A673 (cell line): ENCODE measurements around the gene FGF12. TPM values are rescaled to one million over a fixed set of nuclear protein-coding genes. Genes with fewer than 3 reads are reported as not detected.

Source experiments
- BruUV-seq: library from RNA; stranded (reverse); fragments of 400-500 nt; replicated peaks from 2 replicates; lab custom pipeline; 2021; lab: Mats Ljungman, UMichigan
- CTCF ChIA-PET: fragments of 300-600 bp; sonication (Branson Sonifier 250); formaldehyde crosslinking; loops from one replicate; lab custom pipeline; 2022; ENCODE audit warnings: antibody characterized with exemption; lab: Charles Lee
- POLR2A ChIA-PET: fragments of 300-600 bp; sonication (Branson Sonifier 250); formaldehyde crosslinking; loops from one replicate; lab custom pipeline; 2022; ENCODE audit warnings: antibody characterized with exemption; ENCODE audit not compliant: low non-redundant PET; lab: Charles Lee
- DNase-seq: peaks from one replicate; pipeline ENCODE4 v3.0.0-alpha.2; 2015; ENCODE audit warnings: low spot score
- H3K27ac ChIP-seq: fragments of 200-600 bp; sonication (generic); 2 replicates; pipeline ENCODE4 v1.5.1; 2016; ENCODE audit warnings: mixed run types, low read depth, mild to moderate bottlenecking, mixed read lengths, antibody characterized with exemption, low read length; ENCODE audit not compliant: poor library complexity, severe bottlenecking
- H3K27me3 ChIP-seq: fragments of 200-600 bp; sonication (generic); replicated peaks from 2 replicates; pipeline ENCODE4 v1.6.1; 2017; ENCODE audit warnings: mixed run types, low read depth, mild to moderate bottlenecking, mixed read lengths, antibody characterized with exemption, low read length; ENCODE audit not compliant: insufficient read depth, poor library complexity
- H3K36me3 ChIP-seq: fragments of 200-600 bp; sonication (generic); 2 replicates; pipeline ENCODE4 v1.6.1; 2016; ENCODE audit warnings: mixed run types, mild to moderate bottlenecking, mixed read lengths, antibody characterized with exemption, low read length; ENCODE audit not compliant: insufficient read depth, poor library complexity, severe bottlenecking
- H3K4me1 ChIP-seq: fragments of 200-600 bp; sonication (generic); 2 replicates; pipeline ENCODE4 v1.6.1; 2017; ENCODE audit warnings: mixed run types, mild to moderate bottlenecking, mixed read lengths, antibody characterized with exemption, low read length; ENCODE audit not compliant: insufficient read depth, poor library complexity, severe bottlenecking
- H3K4me3 ChIP-seq: fragments of 200-600 bp; sonication (generic); 2 replicates; pipeline ENCODE4 v1.5.1; 2016; ENCODE audit warnings: low read depth, mixed run types, mild to moderate bottlenecking, mixed read lengths, low read length; ENCODE audit not compliant: poor library complexity, severe bottlenecking
- H3K9me3 ChIP-seq: fragments of 200-600 bp; sonication (generic); 2 replicates; pipeline ENCODE4 v1.6.1; 2016; ENCODE audit warnings: mixed run types, low read depth, mild to moderate bottlenecking, mixed read lengths, antibody characterized with exemption, low read length; ENCODE audit not compliant: poor library complexity, severe bottlenecking
- CTCF ChIP-seq: fragments of 300-800, 200-600 bp; sonication (generic); conservative IDR thresholded peaks from 2 replicates; pipeline ENCODE4 v1.5.1; 2017; ENCODE audit warnings: low read depth, mild to moderate bottlenecking, antibody characterized with exemption, low read length, moderate library complexity, mixed read lengths
- EZH2 ChIP-seq: fragments of 200-600 bp; sonication (generic); IDR thresholded peaks from 2 replicates; pipeline ENCODE4 v1.6.1; 2017; ENCODE audit warnings: borderline replicate concordance, low read depth, mild to moderate bottlenecking, mixed read lengths, antibody characterized with exemption, low read length; ENCODE audit not compliant: poor library complexity, severe bottlenecking
- intact Hi-C: fragments of 100-400 bp; cut with micrococcal nuclease; formaldehyde crosslinking; loops from one replicate; pipeline ENCODE4 v1.10.0; 2022; ENCODE audit not compliant: unreplicated experiment
- total RNA-seq: library from RNA; stranded (reverse); gene quantifications from 2 replicates; pipeline ENCODE4 v1.2.3, GENCODE V29; 2021

The FGF12 gene
- total RNA-seq, 1 experiment from 2014 or later, result 2.3 TPM

- no peaks in the 10 kb centered on the region for H3K27me3 ChIP-seq
- no peaks in the 10 kb centered on the region for H3K4me1 ChIP-seq
- H3K27ac ChIP-seq, result no peak overlapping the region
- no TSS peak for BruUV-seq
- DNase-seq, result no peak
- intact Hi-C loops, result no loop called here
- TF ChIP-seq EZH2 (no peak), CTCF (no peak)
- no peaks in the 10 kb centered on the region for H3K9me3 ChIP-seq
- CTCF ChIA-PET, result no interaction called here
- POLR2A ChIA-PET, result no interaction called here
- no peak overlapping the region for H3K4me3 ChIP-seq
- no peaks in the 10 kb centered on the region for H3K36me3 ChIP-seq
Measured at GRCh38 chr3:192651836-192652512, 75.4 kb downstream of the FGF12 start.

GRCh38 chr3:192645437-192645836 is 81.9 kb downstream of the FGF12 start:
- H3K27me3 ChIP-seq, result no peaks in the 10 kb centered on the region
- no peaks in the 10 kb centered on the region for H3K9me3 ChIP-seq
- intact Hi-C loops, result no loop called here
- POLR2A ChIA-PET, result interaction anchor here (0.6 kb wide), 1 partner anchor 197 kb away, joined by 9 read pairs; no protein-coding TSS in a partner anchor
- TF ChIP-seq CTCF (no peak), EZH2 (no peak)
- CTCF ChIA-PET, result no interaction called here
- H3K4me1 ChIP-seq, result no peaks in the 10 kb centered on the region
- no TSS peak for BruUV-seq
- no peaks in the 10 kb centered on the region for H3K36me3 ChIP-seq
- DNase-seq, result no peak
- H3K27ac ChIP-seq, result no peak overlapping the region
- no peak overlapping the region for H3K4me3 ChIP-seq

GRCh38 chr3:192642651-192643050 is 84.7 kb downstream of the FGF12 start:
- no peak overlapping the region for H3K27ac ChIP-seq
- TF ChIP-seq CTCF, result no peak
- TF ChIP-seq EZH2, result no peak
- H3K9me3 ChIP-seq, result no peaks in the 10 kb centered on the region
- H3K27me3 ChIP-seq, result no peaks in the 10 kb centered on the region
- no peaks in the 10 kb centered on the region for H3K4me1 ChIP-seq
- CTCF ChIA-PET, result no interaction called here
- intact Hi-C loops, result no loop called here
- POLR2A ChIA-PET, result no interaction called here
- BruUV-seq, result no TSS peak
- no peaks in the 10 kb centered on the region for H3K36me3 ChIP-seq
- H3K4me3 ChIP-seq, result no peak overlapping the region
- DNase-seq, result no peak
